ENCODE measurements around the gene NEK5.

NEK5 gene

GRCh38 chr13:51999921-52000320 is 129.0 kb downstream of the NEK5 start:
- no peak overlapping the region for H3K27ac ChIP-seq
- TF ChIP-seq, protein P1, sequence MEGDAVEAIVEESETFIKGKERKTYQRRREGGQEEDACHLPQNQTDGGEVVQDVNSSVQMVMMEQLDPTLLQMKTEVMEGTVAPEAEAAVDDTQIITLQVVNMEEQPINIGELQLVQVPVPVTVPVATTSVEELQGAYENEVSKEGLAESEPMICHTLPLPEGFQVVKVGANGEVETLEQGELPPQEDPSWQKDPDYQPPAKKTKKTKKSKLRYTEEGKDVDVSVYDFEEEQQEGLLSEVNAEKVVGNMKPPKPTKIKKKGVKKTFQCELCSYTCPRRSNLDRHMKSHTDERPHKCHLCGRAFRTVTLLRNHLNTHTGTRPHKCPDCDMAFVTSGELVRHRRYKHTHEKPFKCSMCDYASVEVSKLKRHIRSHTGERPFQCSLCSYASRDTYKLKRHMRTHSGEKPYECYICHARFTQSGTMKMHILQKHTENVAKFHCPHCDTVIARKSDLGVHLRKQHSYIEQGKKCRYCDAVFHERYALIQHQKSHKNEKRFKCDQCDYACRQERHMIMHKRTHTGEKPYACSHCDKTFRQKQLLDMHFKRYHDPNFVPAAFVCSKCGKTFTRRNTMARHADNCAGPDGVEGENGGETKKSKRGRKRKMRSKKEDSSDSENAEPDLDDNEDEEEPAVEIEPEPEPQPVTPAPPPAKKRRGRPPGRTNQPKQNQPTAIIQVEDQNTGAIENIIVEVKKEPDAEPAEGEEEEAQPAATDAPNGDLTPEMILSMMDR (IDR thresholded peaks at IDR 0.05), result no peak
- no peak for TF ChIP-seq ZFX (IDR thresholded peaks at IDR 0.05; ENCODE audit: borderline replicate concordance)

- TF ChIP-seq, protein P1 (IDR thresholded peaks at IDR 0.05), result no peak
- TF ChIP-seq ZFX (IDR thresholded peaks at IDR 0.05; ENCODE audit: borderline replicate concordance), result no peak
Observed at GRCh38 chr13:51999510-51999911, 129.4 kb downstream of the NEK5 start.

GRCh38 chr13:51998723-51999509 is 130.0 kb downstream of the NEK5 start:
- peak overlapping the region; percentile 59 for H3K27ac ChIP-seq
- TF ChIP-seq, protein P1 (IDR thresholded peaks at IDR 0.05), result no peak
- TF ChIP-seq ZFX (IDR thresholded peaks at IDR 0.05; ENCODE audit: borderline replicate concordance), result no peak

More at GRCh38 chr13:51999510-51999911, 129.4 kb downstream of the NEK5 start:
- H3K27ac ChIP-seq, result peak overlapping the region; percentile 59

- TF ChIP-seq ZFX (IDR thresholded peaks at IDR 0.05; ENCODE audit: borderline replicate concordance), result no peak
- TF ChIP-seq, protein P1 (IDR thresholded peaks at IDR 0.05), result no peak
- peak overlapping the region; percentile 59 for H3K27ac ChIP-seq
Observed at GRCh38 chr13:51997641-51998330, 131.1 kb downstream of the NEK5 start.

DNA sequence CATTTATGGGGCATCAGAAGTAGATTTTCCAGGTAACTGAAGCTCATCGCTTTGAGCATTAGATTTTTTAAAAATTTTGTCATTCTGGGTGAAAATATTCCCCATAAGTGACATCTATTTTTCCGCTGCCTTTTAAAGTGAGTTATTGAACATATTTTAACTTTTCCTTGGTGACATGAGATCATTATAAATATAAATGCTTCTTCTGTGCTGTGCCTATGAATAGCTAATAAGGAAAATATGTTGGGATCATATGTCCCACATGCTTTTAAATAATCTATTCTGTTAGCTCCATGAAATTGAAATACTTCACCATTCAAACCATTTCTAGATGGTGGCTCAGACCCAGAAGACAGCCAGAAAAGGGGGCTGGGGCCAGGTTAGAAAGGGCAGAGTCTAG is 131.7 kb downstream of the NEK5 start:
- H3K27ac ChIP-seq, result no peak overlapping the region
- TF ChIP-seq ZFX (IDR thresholded peaks at IDR 0.05; ENCODE audit: borderline replicate concordance), result no peak
- TF ChIP-seq, protein P1 (IDR thresholded peaks at IDR 0.05), result no peak

DNA sequence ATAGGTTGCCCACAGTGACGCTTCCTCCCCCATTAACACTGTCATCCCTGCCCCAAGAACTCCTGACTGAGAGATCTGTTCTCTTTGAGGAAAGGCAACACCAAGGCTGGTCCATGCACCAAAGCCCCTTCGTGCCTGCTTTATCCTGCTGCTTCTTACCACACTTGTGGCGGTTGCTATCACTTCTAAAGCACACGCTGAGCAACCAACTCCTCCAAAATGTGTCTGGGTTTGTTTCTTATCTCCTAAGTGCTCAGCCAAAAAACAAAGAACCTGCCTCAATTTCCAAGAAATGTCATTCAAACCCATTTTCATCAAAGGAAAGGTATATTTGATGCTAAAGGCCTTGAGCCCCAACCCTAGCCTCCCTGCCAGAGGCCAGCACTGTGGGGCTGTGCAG is 132.2 kb downstream of the NEK5 start:
- no peak for TF ChIP-seq ZFX (IDR thresholded peaks at IDR 0.05; ENCODE audit: borderline replicate concordance)
- TF ChIP-seq, protein P1 (IDR thresholded peaks at IDR 0.05), result no peak
- no peak overlapping the region; the same call in 1 of the 2 replicates for H3K27ac ChIP-seq

Measured in 22Rv1 (cell line).